Ovary (tissue), 3 donors: ENCODE measurements around the gene G3BP1.

ENCODE experiments used
- EP300 ChIP-seq: sonication (generic); formaldehyde crosslinking; IDR thresholded peaks from one replicate; pipeline ENCODE4 v1.6.1; 2017; ENCODE audit warnings: antibody characterized with exemption
- TF ChIP-seq, protein P1 (sequence below), 3 donors: fragments of 450-650 bp in 2 of 3; fragments of 200-600 bp in 1 of 3; IDR thresholded peaks; one replicate each; pipeline versions ENCODE4 v1.5.1 to v1.8.0; 2016 to 2022; ENCODE audit warnings: antibody characterized with exemption in 3 of 3, mild to moderate bottlenecking in 1 of 3
- donor health status: DM: no; HTN: no; CAD: no.

DNA sequence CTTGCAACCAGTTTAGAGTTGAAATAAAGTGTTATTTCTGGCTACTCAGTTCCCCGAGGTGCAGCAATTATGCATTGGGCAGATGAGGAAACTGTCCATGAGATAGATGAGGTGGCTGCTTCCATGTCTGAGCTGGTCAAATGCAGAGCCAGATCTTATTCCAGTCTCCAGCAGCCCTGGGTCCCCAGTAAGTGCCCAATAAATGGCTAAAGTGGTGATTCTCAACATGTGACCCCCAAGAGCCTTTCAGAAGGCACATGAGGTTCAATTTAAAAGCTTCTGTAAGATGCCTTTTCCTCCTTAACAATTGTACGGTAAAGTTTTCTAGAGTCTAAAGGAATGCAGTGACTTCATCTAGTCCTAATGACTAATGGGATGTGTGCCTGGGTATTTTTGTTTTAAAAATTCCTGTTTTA is 30.8 kb upstream of the G3BP1 start:
- TF ChIP-seq, protein P1, sequence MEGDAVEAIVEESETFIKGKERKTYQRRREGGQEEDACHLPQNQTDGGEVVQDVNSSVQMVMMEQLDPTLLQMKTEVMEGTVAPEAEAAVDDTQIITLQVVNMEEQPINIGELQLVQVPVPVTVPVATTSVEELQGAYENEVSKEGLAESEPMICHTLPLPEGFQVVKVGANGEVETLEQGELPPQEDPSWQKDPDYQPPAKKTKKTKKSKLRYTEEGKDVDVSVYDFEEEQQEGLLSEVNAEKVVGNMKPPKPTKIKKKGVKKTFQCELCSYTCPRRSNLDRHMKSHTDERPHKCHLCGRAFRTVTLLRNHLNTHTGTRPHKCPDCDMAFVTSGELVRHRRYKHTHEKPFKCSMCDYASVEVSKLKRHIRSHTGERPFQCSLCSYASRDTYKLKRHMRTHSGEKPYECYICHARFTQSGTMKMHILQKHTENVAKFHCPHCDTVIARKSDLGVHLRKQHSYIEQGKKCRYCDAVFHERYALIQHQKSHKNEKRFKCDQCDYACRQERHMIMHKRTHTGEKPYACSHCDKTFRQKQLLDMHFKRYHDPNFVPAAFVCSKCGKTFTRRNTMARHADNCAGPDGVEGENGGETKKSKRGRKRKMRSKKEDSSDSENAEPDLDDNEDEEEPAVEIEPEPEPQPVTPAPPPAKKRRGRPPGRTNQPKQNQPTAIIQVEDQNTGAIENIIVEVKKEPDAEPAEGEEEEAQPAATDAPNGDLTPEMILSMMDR (IDR thresholded peaks at IDR 0.05), result no peak
- TF ChIP-seq EP300, result no peak
